ENCODE results near the gene CTU1.

The CTU1 gene

DNA sequence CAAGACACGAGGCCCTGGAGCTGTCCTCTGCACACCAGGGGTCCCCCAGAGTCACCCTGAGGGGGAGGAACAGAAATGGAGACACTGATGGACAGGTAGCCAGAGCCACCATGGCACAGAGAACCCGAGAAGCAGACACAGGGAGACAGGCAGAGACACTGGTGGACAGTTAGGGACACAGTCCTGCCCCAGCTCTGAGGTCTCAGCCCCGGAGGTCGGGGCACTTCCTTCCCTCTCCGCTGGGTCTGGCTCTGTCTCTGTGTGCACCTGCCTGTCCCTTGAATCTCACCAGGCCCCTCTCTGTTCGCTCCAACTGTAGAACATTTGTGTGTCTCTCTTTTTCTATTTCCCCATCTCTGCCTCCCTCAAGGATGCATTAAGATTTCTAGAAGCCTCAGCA is 30.1 kb downstream of the CTU1 start:
- no peak for DNase-seq (ENCODE audit: low read depth)
- TF ChIP-seq, protein P1, sequence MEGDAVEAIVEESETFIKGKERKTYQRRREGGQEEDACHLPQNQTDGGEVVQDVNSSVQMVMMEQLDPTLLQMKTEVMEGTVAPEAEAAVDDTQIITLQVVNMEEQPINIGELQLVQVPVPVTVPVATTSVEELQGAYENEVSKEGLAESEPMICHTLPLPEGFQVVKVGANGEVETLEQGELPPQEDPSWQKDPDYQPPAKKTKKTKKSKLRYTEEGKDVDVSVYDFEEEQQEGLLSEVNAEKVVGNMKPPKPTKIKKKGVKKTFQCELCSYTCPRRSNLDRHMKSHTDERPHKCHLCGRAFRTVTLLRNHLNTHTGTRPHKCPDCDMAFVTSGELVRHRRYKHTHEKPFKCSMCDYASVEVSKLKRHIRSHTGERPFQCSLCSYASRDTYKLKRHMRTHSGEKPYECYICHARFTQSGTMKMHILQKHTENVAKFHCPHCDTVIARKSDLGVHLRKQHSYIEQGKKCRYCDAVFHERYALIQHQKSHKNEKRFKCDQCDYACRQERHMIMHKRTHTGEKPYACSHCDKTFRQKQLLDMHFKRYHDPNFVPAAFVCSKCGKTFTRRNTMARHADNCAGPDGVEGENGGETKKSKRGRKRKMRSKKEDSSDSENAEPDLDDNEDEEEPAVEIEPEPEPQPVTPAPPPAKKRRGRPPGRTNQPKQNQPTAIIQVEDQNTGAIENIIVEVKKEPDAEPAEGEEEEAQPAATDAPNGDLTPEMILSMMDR (IDR thresholded peaks at IDR 0.05; ENCODE audit: insufficient read depth, low read depth, low read length, missing control alignments), result no peak
- no peak overlapping the region for H3K4me3 ChIP-seq (ENCODE audit: low read depth, low read length)

GRCh38 chr19:51076631-51077213 is 31.5 kb downstream of the CTU1 start:
- H3K4me3 ChIP-seq (ENCODE audit: low read depth, low read length), result no peak overlapping the region
- no peak for DNase-seq (ENCODE audit: low read depth)
- TF ChIP-seq, protein P1 (IDR thresholded peaks at IDR 0.05; ENCODE audit: insufficient read depth, low read depth, low read length, missing control alignments), result no peak

DNA sequence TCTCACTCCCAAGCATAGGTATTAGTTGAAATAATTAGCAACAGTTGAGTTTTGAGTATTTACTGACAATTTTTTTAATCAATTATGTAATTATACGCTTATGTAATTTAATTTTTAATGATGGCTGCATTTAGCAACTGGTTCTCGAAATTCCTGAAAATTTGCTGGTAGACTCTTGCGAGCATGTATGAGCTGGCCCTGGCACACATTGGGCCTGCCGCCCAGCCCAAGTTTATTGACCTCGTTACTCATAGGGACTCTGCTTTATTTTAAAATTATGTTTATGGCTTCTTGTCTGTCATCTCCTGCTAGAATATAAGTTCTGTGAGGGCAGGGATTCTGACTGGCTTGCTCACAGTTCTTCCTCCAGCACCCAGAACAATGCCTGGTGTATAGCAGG is 32.2 kb downstream of the CTU1 start:
- TF ChIP-seq, protein P1 (IDR thresholded peaks at IDR 0.05; ENCODE audit: insufficient read depth, low read depth, low read length, missing control alignments), result no peak
- no peak for DNase-seq (ENCODE audit: low read depth)

DNA sequence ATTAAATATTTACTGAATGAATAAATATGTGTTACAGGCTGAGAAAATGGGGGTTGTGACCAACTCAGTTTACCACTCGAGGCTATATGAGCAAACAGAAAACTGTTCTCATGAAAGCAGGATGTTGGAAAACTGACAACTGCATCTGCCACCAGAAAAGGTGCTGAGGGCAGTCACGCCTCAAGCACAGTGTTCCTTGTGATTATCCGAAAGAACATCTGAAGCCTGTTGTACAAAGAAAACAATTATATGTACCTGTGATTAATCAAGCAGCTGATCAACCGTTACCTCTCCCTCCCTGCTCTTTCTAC is 37.2 kb downstream of the CTU1 start:
- DNase-seq (ENCODE audit: low read depth), result no peak
- H3K4me3 ChIP-seq (ENCODE audit: low read depth, low read length), result no peak overlapping the region
- TF ChIP-seq, protein P1 (IDR thresholded peaks at IDR 0.05; ENCODE audit: insufficient read depth, low read depth, low read length, missing control alignments), result no peak

More for the DNA sequence above, 32.2 kb downstream of the CTU1 start:
- H3K4me3 ChIP-seq (ENCODE audit: low read depth, low read length), result no peak overlapping the region

DNA sequence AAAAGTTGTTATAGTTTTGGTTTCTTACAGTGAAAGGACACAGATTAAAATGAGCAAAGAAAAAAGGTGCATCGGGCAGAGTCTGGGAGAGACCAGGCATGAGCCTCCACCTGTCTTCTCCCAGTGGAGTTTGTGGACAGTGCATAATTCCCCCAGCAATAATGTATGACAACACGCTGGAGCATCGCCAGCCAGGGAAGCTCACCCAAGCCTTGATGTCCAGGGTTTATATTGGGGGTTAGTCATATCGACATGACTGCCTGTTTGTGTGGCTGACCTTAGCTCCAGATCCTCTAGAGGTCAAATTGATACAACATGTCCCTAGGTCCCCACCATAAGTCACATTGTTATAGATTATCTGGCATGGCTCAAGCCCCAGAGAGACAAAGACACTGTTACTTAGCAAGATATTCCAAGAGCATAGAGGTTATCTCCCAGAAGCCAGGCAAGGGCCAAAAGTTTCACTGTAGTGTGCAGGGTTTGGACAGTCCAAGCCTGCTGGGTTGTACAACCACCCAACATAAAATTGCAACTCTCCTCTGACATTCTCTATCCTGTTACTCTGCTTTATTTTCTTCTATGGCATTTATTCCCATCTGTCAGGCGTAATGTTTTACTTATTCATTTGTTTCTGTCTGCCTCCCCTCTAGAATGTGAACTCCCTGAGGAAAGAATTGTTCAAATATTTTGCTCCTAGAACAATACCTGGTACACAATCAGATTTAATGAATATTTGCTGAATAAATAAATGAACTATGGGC is 37.7 kb downstream of the CTU1 start:
- TF ChIP-seq, protein P1 (IDR thresholded peaks at IDR 0.05; ENCODE audit: insufficient read depth, low read depth, low read length, missing control alignments), result no peak
- H3K4me3 ChIP-seq (ENCODE audit: low read depth, low read length), result no peak overlapping the region
- DNase-seq (ENCODE audit: low read depth), result no peak

DNA sequence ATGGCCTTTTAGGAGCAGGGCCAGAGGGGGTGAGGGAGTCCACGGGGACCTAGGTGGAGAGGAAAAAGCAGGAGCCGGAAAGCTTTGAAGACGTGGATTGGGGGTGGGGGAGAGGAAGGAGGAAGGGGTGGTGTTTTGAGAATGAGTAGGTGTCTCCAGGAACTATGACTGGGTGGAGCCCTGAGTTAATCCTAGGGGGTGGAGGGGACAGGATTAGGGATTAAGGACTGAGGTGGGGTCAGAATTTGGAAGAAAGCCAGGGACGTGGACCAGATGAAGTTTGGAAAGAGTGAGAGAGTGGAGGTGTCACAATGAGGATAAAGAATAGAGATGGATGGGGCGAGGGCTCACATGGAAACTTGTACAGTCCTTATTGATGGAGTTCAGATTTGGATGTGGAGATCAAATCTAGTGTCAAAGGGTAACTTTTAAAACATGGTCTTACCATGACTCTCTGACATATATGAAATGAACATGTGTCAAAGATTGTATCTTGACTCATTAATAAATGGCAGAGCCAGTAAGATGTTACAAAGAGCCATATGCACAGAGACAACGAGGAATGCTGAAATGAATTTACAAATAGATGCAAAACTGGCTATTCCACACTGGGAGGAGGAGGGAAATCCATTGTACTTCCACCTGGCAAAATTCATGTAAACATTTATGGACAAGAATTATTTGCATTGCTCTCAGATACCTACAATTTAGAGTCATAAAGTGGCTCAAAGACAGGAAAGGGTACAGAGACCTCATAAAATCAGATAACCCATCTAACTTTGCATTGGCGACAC is 41.6 kb downstream of the CTU1 start:
- H3K4me3 ChIP-seq (ENCODE audit: low read depth, low read length), result no peak overlapping the region
- TF ChIP-seq, protein P1 (IDR thresholded peaks at IDR 0.05; ENCODE audit: insufficient read depth, low read depth, low read length, missing control alignments), result no peak
- DNase-seq (ENCODE audit: low read depth), result no peak
